Peyer's patch (tissue), 4 donors: Measurements from ENCODE around the gene SLC34A1. TPM values are rescaled to one million over a fixed set of nuclear protein-coding genes. Genes with fewer than 3 reads are reported as not detected.

ENCODE experiments used
- DNase-seq, 3 donors: peaks; one replicate each; pipeline ENCODE4 v3.0.0-alpha.2; 2017 to 2019
- H3K27ac ChIP-seq, 4 donors: fragments of 200-600 bp; sonication (generic); one replicate each; pipeline ENCODE4 v1.5.1; 2016 to 2019
- H3K27me3 ChIP-seq, 2 donors: fragments of 200-600 bp; sonication (generic); one replicate each; pipeline ENCODE4 v1.5.1; 2019
- H3K36me3 ChIP-seq, 3 donors: fragments of 200-600 bp; sonication (generic); one replicate each; pipeline ENCODE4 v1.5.1; 2016 to 2019
- H3K4me1 ChIP-seq, 4 donors: fragments of 200-600 bp; sonication (generic); one replicate each; pipeline ENCODE4 v1.5.1; 2016 to 2019
- H3K4me3 ChIP-seq, 4 donors: fragments of 200-600 bp; sonication (generic); 1 replicate in 3 of 4; 2 replicates in 1 of 4; pipeline ENCODE4 v1.5.1; 2016 to 2019; ENCODE audit warnings: mild to moderate bottlenecking in 1 of 4
- H3K9me3 ChIP-seq, 4 donors: fragments of 200-600 bp; sonication (generic); one replicate each; pipeline ENCODE4 v1.5.1; 2016 to 2019; ENCODE audit warnings: mild to moderate bottlenecking in 1 of 4
- CTCF ChIP-seq, 6 experiments: fragments of 450-650 bp in 4 of 6; fragments of 200-600 bp in 2 of 6; sonication (generic) in 1 of 6; IDR thresholded peaks; one replicate each; pipeline ENCODE4 v1.5.1; 2017 to 2019; ENCODE audit warnings: antibody characterized with exemption in 6 of 6, mild to moderate bottlenecking in 3 of 6, moderate library complexity in 1 of 6
- POLR2A ChIP-seq, 2 donors: fragments of 450-650 bp; IDR thresholded peaks; one replicate each; pipeline ENCODE4 v1.5.1; 2017; ENCODE audit warnings: antibody characterized with exemption in 2 of 2, mild to moderate bottlenecking in 2 of 2, moderate library complexity in 2 of 2
- total RNA-seq, 4 donors: library from RNA; depleted of rRNA; stranded (reverse); fragments of >200 nt; gene quantifications; one replicate each; pipeline ENCODE4 v1.1.0, GENCODE V29; 2016

The SLC34A1 gene
- total RNA-seq, 4 donors from 2014 or later: 0.35 TPM; not detected in 3

GRCh38 chr5:177434942-177435738 lies 50.9 kb downstream of the SLC34A1 start:
- Histone ChIP-seq H3K27ac (peak overlapping the region in 1 of 4 donors; percentile 17), H3K36me3 (peaks cover 0 to 84% (median 0%) of the 10 kb centered on the region in 3 donors), H3K4me3 (no peak overlapping the region), H3K9me3 (no peaks in the 10 kb centered on the region), H3K4me1 (peaks cover 0 to 40% (median 22%) of the 10 kb centered on the region in 4 donors), H3K27me3 (no peaks in the 10 kb centered on the region)
- DNase-seq: peak in 1 of 3 donors; percentile 44
- TF ChIP-seq POLR2A (IDR thresholded peaks at IDR 0.05) (no peak), CTCF (IDR thresholded peaks at IDR 0.05) (no peak)

GRCh38 chr5:177435847-177436536 lies 51.8 kb downstream of the SLC34A1 start:
- Histone ChIP-seq H3K4me1 (peaks cover 0 to 32% (median 14%) of the 10 kb centered on the region in 4 donors), H3K27ac (no peak overlapping the region), H3K9me3 (no peaks in the 10 kb centered on the region), H3K36me3 (peaks cover 0 to 84% (median 0%) of the 10 kb centered on the region in 3 donors), H3K27me3 (no peaks in the 10 kb centered on the region), H3K4me3 (no peak overlapping the region)
- TF ChIP-seq POLR2A (IDR thresholded peaks at IDR 0.05) (no peak), CTCF (IDR thresholded peaks at IDR 0.05) (no peak)
- DNase-seq: no peak

- peaks cover 0 to 86% (median 0%) of the 10 kb centered on the region in 3 donors for H3K36me3 ChIP-seq
- no peaks in the 10 kb centered on the region for H3K27me3 ChIP-seq
- H3K9me3 ChIP-seq: no peaks in the 10 kb centered on the region
- TF ChIP-seq POLR2A (IDR thresholded peaks at IDR 0.05): no peak
- TF ChIP-seq CTCF (IDR thresholded peaks at IDR 0.05): no peak
- H3K4me1 ChIP-seq: peaks cover 0 to 16% (median 4%) of the 10 kb centered on the region in 4 donors
- no peak overlapping the region for H3K27ac ChIP-seq
- H3K4me3 ChIP-seq: no peak overlapping the region
- no peak for DNase-seq
Measured at GRCh38 chr5:177437623-177438022, 53.4 kb downstream of the SLC34A1 start.

- Histone ChIP-seq H3K4me3 (no peak overlapping the region), H3K36me3 (peaks cover 0 to 77% (median 0%) of the 10 kb centered on the region in 3 donors), H3K9me3 (no peaks in the 10 kb centered on the region)
Measured at GRCh38 chr5:177438468-177438867, 54.2 kb downstream of the SLC34A1 start.

More at GRCh38 chr5:177438468-177438867, 54.2 kb downstream of the SLC34A1 start:
- no peak overlapping the region for H3K27ac ChIP-seq
- H3K27me3 ChIP-seq: no peaks in the 10 kb centered on the region
- no peak for DNase-seq
- TF ChIP-seq CTCF (IDR thresholded peaks at IDR 0.05) (no peak), POLR2A (IDR thresholded peaks at IDR 0.05) (no peak)
- peaks cover 0 to 7% (median 0%) of the 10 kb centered on the region in 4 donors for H3K4me1 ChIP-seq
